ENCODE measurements around the gene ZGPAT. TPM values are rescaled to one million over a fixed set of nuclear protein-coding genes. Genes with fewer than 3 reads are reported as not detected.

Gene ZGPAT
- polyA plus RNA-seq, 1 donor = 20.1 TPM

DNA sequence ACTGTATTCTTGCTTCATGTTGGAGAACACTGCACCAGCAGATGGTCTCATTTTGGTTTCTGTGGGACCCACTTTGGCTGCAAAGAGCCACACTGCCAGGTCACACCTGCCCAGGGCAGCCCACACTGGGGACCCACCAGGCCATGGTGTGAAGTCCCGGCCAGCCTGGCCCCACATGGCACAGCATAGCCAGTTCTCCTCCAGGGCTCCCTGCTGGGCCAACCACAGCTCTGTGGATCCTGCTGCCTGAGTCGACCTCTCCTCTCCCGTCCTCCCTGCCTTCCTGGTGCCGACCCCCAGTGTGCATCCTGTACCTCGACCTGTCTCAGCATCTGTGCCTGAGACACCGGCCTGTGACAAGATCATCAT, 3.1 kb upstream of the ZGPAT start:
- no CpG with 5 or more reads among the region's 6 CpGs for WGBS (ENCODE audit: insufficient coverage, low lambda C conversion rate)
- no peaks in the 10 kb centered on the region for H3K27me3 ChIP-seq (ENCODE audit: control insufficient read depth, insufficient read depth, low read length)
- H3K36me3 ChIP-seq (ENCODE audit: control insufficient read depth, insufficient read depth, low read length) = peaks cover 36% of the 10 kb centered on the region

DNA sequence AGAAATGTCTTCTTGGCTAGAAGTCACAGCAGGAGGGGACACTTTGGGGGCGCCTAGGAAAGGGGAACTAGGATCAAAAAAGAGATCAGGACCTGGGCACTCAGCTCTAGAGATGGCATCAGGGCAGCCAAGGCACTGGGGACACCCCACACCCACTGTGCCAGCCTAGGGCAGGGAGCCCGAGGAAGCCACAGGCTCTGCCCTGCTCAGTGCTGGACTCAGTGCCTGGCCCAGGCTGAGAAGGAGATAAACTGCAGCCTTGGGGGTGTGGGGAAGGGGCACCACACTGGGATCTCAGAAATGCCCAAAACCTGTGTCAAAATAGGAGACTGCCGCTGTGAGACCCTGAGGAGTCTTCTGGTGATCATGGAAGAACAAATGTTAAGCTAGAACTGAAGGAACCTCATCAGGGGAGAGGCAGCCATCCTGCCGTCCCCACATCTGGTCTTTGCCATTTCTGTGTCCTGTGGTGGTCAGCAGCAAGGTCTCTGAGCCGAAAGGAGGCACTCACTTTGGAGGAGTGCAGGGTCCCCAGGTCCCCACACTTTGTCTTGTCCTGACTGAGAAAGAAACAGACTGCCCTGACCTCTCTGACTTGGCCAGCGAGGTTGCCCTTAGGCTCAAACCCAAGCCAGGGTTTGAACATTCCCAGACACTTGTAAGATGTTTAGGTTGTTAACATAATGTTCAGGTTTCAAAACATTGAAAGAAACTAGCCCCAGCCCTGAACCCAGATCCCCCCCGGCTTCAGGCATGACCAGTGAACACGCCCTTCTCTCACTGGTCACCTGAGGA, 2.4 kb upstream of the ZGPAT start:
- Histone ChIP-seq H3K27me3 (ENCODE audit: control insufficient read depth, insufficient read depth, low read length) (no peaks in the 10 kb centered on the region), H3K36me3 (ENCODE audit: control insufficient read depth, insufficient read depth, low read length) (peaks cover 38% of the 10 kb centered on the region), H3K27ac (ENCODE audit: low read length) (no peak overlapping the region), H3K4me3 (ENCODE audit: low read length) (no peak overlapping the region), H3K4me1 (ENCODE audit: control insufficient read depth, insufficient read depth, low read length) (peaks cover 17% of the 10 kb centered on the region), H3K9me3 (ENCODE audit: control insufficient read depth, low read depth, low read length) (no peaks in the 10 kb centered on the region)
- no peak for DNase-seq
- no CpG with 5 or more reads among the region's 8 CpGs for WGBS (ENCODE audit: insufficient coverage, low lambda C conversion rate)

More for the DNA sequence above, 3.1 kb upstream of the ZGPAT start:
- Histone ChIP-seq H3K4me3 (ENCODE audit: low read length) (no peak overlapping the region), H3K4me1 (ENCODE audit: control insufficient read depth, insufficient read depth, low read length) (peaks cover 17% of the 10 kb centered on the region), H3K9me3 (ENCODE audit: control insufficient read depth, low read depth, low read length) (no peaks in the 10 kb centered on the region), H3K27ac (ENCODE audit: low read length) (no peak overlapping the region)
- no peak for DNase-seq

DNA sequence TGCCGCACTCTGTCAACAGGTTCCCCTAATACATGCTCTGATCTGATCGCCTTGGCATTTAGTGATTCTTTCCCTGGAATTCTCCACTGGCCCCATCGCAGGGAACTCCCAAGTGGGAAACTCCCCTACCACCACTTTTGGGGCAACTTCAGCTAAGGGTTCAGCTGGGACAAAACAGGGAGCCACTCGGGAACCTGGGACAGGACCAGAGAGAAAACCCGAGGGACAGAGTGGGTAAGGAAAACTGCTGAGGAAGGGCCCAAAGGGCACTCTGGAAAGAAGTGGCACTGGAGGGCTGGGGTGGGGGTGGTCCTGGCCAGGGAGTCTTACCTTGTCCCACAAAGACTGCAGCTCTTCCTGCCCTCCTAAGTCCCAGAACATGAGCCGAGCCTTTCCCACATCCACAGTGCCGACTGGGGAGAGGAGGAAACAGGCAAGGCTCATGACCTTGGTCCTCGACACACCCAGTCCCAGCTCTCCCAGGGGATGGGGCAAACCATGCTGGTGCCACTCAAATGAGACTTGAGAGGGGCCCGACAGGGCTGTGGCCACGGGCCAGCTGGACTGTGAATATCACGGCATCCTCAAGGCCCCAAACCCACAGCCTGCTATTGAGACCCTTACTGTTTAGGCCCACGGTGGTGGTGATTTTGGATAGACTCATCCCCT, 1.7 kb upstream of the ZGPAT start:
- peaks cover 44% of the 10 kb centered on the region for H3K36me3 ChIP-seq (ENCODE audit: control insufficient read depth, insufficient read depth, low read length)
- H3K9me3 ChIP-seq (ENCODE audit: control insufficient read depth, low read depth, low read length) = no peaks in the 10 kb centered on the region
- no CpG with 5 or more reads among the region's 12 CpGs for WGBS (ENCODE audit: insufficient coverage, low lambda C conversion rate)
- H3K4me1 ChIP-seq (ENCODE audit: control insufficient read depth, insufficient read depth, low read length) = peaks cover 17% of the 10 kb centered on the region
- DNase-seq = no peak
- peak overlapping the region; percentile 74 for H3K4me3 ChIP-seq (ENCODE audit: low read length)
- H3K27ac ChIP-seq (ENCODE audit: low read length) = no peak overlapping the region
- H3K27me3 ChIP-seq (ENCODE audit: control insufficient read depth, insufficient read depth, low read length) = no peaks in the 10 kb centered on the region

DNA sequence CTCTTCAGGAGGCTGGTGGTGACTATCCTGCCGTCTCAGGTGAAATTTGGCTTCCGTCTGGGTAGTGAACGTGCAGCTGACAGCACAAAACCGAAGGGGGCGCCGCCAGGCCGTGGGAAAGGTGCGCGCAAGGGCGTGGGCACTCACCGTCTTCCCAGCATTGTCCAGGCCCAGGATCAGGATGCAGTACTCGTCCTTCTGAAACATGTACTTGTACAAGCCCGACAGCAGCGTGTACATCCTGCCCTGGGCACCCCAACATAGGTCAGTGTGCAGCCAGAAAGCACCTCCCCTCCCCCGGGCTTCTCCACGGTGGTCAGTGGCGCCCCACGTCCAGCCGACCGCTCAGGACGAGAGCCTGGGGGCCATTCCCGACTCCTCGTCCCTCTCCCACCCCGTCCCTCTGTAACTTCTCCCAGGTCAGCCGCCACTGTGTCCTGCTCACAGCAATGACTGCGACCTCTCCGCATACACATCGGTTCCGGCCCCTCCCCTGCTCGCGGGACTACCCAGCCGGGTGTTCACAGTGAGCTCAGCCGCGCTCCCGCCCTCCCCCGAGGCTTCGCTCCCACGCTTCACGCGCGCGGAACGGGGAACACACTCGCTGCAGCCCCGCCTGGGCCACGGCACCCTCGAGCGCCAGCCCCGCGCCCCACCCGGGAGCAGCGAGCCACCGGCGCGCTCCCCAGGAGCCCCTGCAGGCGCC, 834 bp upstream of the ZGPAT start:
- peak overlapping the region; percentile 74 for H3K4me3 ChIP-seq (ENCODE audit: low read length)
- no peaks in the 10 kb centered on the region for H3K27me3 ChIP-seq (ENCODE audit: control insufficient read depth, insufficient read depth, low read length)
- H3K27ac ChIP-seq (ENCODE audit: low read length) = peak overlapping the region; percentile 48
- peaks cover 50% of the 10 kb centered on the region for H3K36me3 ChIP-seq (ENCODE audit: control insufficient read depth, insufficient read depth, low read length)
- WGBS (ENCODE audit: insufficient coverage, low lambda C conversion rate) = no CpG with 5 or more reads among the region's 56 CpGs
- H3K9me3 ChIP-seq (ENCODE audit: control insufficient read depth, low read depth, low read length) = no peaks in the 10 kb centered on the region
- peak in 1 of 2 donors; percentile 50 for DNase-seq
- peaks cover 17% of the 10 kb centered on the region for H3K4me1 ChIP-seq (ENCODE audit: control insufficient read depth, insufficient read depth, low read length)

DNA sequence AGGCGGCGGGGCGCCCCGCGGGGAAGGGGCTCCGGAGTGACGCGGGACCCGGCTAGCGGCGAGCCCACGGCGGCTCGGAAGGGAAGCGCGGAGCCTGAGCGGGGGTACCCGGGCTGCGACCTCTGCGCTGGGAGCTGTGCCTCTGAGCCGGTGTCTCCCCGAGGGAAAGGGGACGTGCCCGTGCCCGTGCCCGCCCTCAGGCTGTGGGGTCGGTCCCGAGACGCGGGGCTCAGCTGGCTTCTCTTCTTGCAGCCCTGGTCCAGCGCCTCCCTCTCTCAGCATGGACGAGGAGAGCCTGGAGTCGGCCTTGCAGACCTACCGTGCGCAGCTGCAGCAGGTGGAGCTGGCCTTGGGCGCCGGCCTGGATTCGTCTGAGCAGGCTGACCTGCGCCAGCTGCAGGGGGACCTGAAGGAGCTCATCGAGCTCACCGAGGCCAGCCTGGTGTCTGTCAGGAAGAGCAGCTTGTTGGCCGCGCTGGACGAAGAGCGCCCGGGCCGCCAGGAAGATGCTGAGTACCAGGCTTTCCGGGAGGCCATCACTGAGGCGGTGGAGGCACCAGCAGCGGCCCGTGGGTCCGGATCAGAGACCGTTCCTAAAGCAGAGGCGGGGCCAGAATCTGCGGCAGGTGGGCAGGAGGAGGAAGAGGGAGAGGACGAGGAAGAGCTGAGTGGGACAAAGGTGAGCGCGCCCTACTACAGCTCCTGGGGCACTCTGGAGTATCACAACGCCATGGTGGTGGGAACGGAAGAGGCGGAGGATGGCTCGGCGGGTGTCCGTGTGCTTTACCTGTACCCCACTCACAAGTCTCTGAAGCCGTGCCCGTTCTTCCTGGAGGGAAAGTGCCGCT, 686 bp downstream of the ZGPAT start:
- H3K4me3 ChIP-seq (ENCODE audit: low read length) = peak overlapping the region; percentile 74
- peaks cover 17% of the 10 kb centered on the region for H3K4me1 ChIP-seq (ENCODE audit: control insufficient read depth, insufficient read depth, low read length)
- no peak overlapping the region for H3K27ac ChIP-seq (ENCODE audit: low read length)
- no peaks in the 10 kb centered on the region for H3K27me3 ChIP-seq (ENCODE audit: control insufficient read depth, insufficient read depth, low read length)
- no CpG with 5 or more reads among the region's 67 CpGs for WGBS (ENCODE audit: insufficient coverage, low lambda C conversion rate)
- no peak for DNase-seq
- H3K36me3 ChIP-seq (ENCODE audit: control insufficient read depth, insufficient read depth, low read length) = peaks cover 55% of the 10 kb centered on the region
- no peaks in the 10 kb centered on the region for H3K9me3 ChIP-seq (ENCODE audit: control insufficient read depth, low read depth, low read length)

DNA sequence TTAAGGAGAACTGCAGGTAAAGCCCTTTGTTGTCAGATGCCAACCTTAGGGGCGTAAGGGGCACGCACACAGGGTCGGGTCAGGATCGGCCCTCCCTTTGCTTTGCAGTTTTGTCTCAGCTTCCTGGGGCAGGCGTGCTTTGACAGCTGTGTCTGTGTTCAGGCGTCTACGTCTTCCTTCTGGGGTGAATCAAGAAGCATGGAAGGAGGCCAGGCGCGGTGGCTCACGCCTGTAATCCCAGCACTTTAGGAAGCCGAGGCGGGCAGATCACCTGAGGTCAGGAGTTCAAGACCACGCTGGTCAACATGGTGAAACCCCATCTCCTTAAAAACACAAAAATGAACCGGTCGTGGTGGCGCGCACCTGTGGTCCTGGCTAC, 1.3 kb downstream of the ZGPAT start:
- no peak for DNase-seq
- Histone ChIP-seq H3K27ac (ENCODE audit: low read length) (no peak overlapping the region), H3K9me3 (ENCODE audit: control insufficient read depth, low read depth, low read length) (no peaks in the 10 kb centered on the region), H3K36me3 (ENCODE audit: control insufficient read depth, insufficient read depth, low read length) (peaks cover 53% of the 10 kb centered on the region), H3K4me1 (ENCODE audit: control insufficient read depth, insufficient read depth, low read length) (peaks cover 17% of the 10 kb centered on the region), H3K27me3 (ENCODE audit: control insufficient read depth, insufficient read depth, low read length) (no peaks in the 10 kb centered on the region), H3K4me3 (ENCODE audit: low read length) (peak overlapping the region; percentile 74)
- WGBS (ENCODE audit: insufficient coverage, low lambda C conversion rate) = no CpG with 5 or more reads among the region's 17 CpGs

DNA sequence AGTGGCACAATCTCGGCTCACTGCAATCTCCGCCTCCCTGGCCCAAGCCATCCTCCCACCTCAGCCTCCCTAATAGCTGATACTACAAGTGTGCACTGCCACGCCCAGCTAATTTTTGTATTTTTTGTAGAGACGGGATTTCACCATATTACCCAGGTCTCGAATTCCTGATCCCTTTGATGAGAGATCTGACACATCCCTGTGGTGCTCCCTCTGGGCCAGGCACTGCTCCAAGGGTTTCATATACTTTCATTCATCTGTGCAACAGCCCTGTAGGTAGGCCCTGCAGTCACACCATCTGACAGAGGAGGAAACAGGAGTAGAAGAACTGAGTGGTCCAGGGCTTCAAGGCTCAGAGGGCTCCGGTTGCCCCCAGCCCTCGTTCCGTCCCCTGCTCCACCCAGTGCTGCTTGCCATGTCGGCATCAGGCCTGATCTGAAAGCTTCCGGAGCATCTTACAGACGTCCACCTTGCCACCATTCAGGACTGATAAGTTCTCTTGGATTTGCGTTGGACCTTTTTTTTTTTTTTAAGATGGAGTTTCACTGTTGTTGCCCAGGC, 3.3 kb downstream of the ZGPAT start:
- Histone ChIP-seq H3K27ac (ENCODE audit: low read length) (no peak overlapping the region), H3K36me3 (ENCODE audit: control insufficient read depth, insufficient read depth, low read length) (peaks cover 39% of the 10 kb centered on the region), H3K4me3 (ENCODE audit: low read length) (no peak overlapping the region), H3K27me3 (ENCODE audit: control insufficient read depth, insufficient read depth, low read length) (no peaks in the 10 kb centered on the region), H3K4me1 (ENCODE audit: control insufficient read depth, insufficient read depth, low read length) (peaks cover 14% of the 10 kb centered on the region), H3K9me3 (ENCODE audit: control insufficient read depth, low read depth, low read length) (peaks cover 10% of the 10 kb centered on the region)
- 100% methylated on average over 1 of the region's 12 CpGs for WGBS (ENCODE audit: insufficient coverage, low lambda C conversion rate)
- no peak for DNase-seq

DNA sequence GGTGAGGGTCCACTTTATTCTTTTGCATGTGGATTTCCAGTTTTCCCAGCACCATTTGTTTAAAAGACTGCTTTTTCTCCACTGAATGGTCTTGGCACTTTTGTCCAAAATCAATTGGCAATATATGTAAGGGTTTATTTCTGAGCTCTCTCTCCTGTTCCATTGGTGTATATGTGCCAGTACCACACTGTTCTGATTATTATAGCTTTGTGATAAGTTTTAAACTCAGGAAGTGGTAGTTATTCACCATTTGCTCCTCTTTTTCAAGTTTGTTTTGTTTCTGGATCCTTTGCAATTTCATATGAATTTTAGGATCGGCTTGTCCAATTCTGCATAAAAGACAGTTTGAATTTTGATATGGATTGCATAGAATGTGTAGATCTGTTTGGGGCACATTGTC, 4.4 kb downstream of the ZGPAT start:
- Histone ChIP-seq H3K9me3 (ENCODE audit: control insufficient read depth, low read depth, low read length) (peaks cover 10% of the 10 kb centered on the region), H3K27me3 (ENCODE audit: control insufficient read depth, insufficient read depth, low read length) (no peaks in the 10 kb centered on the region), H3K27ac (ENCODE audit: low read length) (no peak overlapping the region), H3K4me1 (ENCODE audit: control insufficient read depth, insufficient read depth, low read length) (peaks cover 6% of the 10 kb centered on the region), H3K4me3 (ENCODE audit: low read length) (no peak overlapping the region), H3K36me3 (ENCODE audit: control insufficient read depth, insufficient read depth, low read length) (peaks cover 34% of the 10 kb centered on the region)
- WGBS (ENCODE audit: insufficient coverage, low lambda C conversion rate) = 100% methylated on average over 1 of the region's 1 CpG
- DNase-seq = no peak

DNA sequence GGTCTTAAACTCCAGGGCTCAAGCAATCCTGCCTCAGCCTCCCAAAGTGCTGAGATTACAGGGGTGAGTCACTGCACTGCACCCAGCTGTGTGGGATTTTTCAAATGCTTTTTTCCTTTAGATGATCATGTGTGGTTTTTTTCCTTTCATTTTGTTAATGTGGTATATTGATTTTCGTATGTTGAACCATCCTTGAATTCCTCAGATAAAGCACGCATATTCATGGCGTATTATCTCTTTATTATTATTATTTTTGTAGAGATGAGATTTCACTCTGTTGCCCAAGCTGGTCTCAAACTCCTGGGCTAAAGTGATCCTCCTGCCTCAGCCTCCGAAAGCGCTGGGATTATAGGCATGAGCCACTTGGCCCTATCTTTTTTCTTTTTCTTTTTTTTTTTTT, 7.0 kb downstream of the ZGPAT start:
- no peak overlapping the region for H3K27ac ChIP-seq (ENCODE audit: low read length)
- H3K4me3 ChIP-seq (ENCODE audit: low read length) = no peak overlapping the region
- no peaks in the 10 kb centered on the region for H3K4me1 ChIP-seq (ENCODE audit: control insufficient read depth, insufficient read depth, low read length)
- peaks cover 47% of the 10 kb centered on the region for H3K36me3 ChIP-seq (ENCODE audit: control insufficient read depth, insufficient read depth, low read length)
- H3K9me3 ChIP-seq (ENCODE audit: control insufficient read depth, low read depth, low read length) = peaks cover 25% of the 10 kb centered on the region
- H3K27me3 ChIP-seq (ENCODE audit: control insufficient read depth, insufficient read depth, low read length) = no peaks in the 10 kb centered on the region
- DNase-seq = no peak
- 98% methylated on average over 5 of the region's 5 CpGs for WGBS (ENCODE audit: insufficient coverage, low lambda C conversion rate)
